ENCODE results near the gene VWA3A.
"Not testable (repeated sequence)": the region's sequence is repeated elsewhere in the genome, so short reads cannot be mapped to it uniquely, and the experiment has no call there.

The VWA3A gene

DNA sequence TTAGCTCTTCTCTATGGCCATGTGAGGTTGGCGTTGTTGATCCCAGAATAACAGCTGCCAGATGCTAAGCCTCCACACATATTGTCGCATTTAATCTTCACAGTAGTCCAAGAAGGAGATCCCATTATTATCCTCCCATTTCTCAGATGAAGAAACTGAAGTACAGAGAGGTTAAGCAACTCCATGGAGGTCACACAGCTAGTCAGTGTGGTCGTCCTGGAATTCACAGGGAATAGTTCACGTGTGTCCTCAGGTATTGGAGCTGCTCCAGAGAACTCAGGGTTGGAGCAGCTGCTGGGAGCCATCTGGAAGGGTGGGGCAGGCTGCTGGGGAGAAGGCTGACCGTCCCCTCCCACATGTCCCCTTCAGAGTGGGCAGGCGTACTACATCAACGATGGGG lies 89.5 kb downstream of the VWA3A start:
- H3K4me3 ChIP-seq (ENCODE audit: low read depth, low read length): no peak overlapping the region

DNA sequence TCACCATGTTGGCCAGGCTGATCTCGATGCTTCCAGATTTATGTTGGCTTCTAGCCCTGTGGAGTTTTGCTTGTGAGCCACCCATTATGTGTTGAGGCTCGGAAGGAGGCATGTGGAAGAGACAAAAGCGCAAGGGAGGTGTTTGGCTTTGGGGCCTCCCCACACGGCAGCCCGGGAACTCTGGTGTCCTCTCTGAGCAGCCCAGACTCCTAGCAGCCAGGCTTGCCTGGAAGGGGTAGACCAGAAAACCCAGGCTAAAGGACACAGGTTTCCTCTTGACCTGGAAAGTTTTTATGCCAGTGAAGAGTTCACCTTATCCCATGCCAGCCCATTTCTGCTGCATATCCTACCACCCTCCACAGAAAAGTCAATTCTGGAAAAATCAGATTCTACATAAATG lies 91.0 kb downstream of the VWA3A start:
- no peak overlapping the region for H3K4me3 ChIP-seq (ENCODE audit: low read depth, low read length)

DNA sequence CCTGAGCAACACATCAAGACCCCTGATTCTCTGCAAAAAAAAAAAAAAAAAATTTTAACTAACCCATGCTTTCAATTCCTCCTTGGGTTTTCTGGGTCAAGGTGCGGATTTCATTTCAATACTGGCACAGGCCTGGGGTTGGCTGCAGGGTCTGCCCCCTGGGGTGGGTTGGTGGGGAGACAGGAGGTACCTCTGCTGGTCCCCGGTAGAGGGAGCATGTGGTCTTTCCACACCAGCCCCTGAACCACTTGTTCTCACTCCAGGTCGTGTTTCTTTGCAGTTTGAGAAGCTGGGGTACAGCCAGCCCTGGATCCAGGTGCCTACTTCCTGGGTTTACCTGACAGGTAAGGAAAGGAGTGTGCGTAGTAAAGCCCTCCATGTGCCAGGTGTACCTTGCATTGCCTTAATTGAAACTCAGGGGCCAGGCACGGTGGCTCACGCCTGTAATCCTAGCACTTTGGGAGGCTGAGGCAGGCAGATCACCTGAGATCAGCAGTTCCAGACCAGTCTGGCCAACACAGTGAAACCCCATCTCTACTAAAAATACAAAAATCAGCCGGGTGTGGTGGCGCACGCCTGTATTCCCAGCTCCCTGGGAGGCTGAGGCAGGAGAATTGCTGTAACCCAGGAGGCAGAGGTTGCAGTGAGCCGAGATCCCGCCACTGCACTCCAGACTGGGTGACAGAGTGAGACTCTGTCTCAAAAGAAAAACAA lies 91.7 kb downstream of the VWA3A start:
- no peak overlapping the region for H3K4me3 ChIP-seq (ENCODE audit: low read depth, low read length)

DNA sequence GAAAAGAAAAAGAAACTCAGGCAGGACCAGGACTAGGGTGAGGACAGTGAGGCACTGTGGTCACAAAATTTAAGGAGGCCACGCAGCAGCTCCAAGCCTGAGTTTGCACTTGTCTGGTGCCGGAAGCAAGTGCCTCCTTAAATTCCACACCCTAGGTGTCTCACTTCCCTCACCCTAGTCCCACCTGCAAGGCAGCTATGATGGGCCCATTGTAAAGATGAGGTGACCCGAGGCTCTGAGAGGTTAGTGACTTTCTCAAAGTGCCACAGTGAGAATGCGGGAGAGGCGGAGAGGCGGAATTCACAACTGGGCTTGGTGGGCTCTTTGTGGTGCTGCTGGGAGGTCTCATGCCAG lies 92.3 kb downstream of the VWA3A start:
- no peak overlapping the region for H3K4me3 ChIP-seq (ENCODE audit: low read depth, low read length)

DNA sequence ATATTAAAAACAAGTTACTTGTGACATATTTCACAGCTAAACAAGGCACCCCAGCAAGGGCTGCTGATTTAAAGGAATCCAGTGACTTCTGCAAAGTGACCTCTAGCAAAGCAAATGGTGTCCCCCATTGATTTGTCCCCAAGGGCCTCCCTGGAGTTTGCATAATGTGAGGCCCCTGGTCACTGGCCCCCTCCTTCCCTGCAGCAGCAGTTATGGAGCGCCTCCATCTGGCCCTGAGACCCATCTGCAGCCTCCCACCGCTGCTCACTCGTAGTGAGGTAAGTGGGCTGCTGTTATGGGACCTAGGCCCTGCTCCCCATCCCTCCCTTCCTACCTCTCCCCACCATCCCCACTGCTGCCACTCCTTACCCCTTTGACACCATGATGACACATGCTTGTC lies 94.2 kb downstream of the VWA3A start:
- H3K4me3 ChIP-seq (ENCODE audit: low read depth, low read length): no peak overlapping the region

DNA sequence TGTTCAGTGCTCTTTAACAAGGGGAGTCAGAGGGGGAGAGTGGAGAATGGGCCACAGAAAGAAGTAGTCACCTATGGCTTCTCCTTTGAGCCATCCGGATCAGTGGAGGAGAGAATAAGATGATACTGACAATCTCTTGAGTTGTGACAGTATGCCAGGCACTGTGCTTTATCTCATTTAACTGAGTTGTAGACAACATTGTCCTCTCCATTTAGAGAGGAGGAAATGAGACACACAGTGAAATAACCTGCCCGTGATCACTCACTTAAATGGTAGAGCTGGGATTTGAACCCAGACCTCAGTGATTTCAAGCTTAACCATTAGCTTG lies 95.9 kb downstream of the VWA3A start:
- H3K4me3 ChIP-seq (ENCODE audit: low read depth, low read length): no peak overlapping the region

DNA sequence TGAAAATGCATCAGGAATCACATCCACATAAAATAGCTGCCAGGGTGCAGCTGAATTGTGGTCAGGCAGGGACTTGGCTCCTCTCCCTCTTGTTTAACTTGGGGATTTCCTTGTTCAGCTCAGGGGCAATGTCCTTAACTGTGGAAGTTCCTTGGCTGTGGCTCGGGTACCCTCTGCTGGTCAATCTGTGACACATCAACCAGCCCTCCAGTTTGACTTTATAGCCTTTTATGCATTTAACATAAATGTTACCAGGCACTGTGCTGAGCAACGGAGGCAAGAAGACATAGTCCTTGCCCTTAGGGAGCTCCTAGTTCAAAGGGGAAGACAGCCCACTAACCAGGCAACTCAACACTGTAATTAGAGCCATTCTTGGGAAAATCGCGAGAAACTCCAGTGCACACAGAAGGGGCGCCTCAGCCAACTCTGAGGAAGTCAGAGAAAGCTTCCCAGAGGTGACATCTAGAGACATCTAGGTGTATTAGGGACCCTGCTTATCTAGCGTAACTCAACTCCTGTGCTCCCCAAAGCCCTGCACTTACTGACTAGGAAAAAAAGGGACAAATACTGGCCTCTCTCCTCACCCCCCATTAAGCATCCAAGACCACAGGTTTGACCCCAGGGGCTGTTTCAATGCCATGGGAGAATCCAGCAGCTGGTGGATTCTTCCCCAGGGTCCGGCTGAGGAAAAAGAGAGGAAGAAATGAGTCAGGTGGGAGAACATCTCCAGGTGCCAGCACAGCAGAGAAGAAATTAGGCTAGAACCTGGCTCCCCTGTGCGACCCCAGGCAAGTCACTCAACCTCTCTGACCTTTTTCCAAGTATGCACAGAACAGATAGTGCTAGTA lies 96.5 kb downstream of the VWA3A start:
- no peak overlapping the region for H3K4me3 ChIP-seq (ENCODE audit: low read depth, low read length)

DNA sequence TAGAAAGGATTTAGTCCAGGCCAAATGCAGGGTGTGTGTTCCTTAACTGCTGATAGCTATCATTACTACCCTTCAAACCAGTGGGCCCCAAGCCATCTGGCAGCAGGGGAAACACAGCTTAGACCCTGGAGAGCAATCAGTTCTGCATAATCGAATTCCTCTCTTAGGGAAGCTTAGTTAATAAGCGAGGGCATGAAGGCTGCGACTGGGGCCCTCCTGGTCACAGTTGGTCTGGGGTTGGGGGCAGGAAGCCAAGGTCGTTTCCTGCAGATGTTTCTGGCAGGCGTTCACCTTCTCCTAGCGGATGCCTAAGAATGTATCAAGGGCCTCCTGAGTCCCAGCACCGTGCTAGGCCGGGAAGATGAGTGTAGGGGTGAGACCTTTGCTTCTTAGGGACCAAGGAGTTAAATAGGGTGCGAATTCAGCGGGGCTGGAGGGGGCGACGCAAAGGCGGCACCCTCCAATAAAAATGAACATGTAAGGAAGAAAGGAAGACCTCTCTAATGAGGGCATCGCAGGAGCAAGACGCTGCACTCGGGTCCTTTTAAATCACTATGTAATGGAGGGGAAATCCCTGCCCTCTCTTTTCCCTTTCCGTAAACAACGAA lies 97.2 kb downstream of the VWA3A start:
- H3K4me3 ChIP-seq (ENCODE audit: low read depth, low read length): peak overlapping the region; percentile 71

DNA sequence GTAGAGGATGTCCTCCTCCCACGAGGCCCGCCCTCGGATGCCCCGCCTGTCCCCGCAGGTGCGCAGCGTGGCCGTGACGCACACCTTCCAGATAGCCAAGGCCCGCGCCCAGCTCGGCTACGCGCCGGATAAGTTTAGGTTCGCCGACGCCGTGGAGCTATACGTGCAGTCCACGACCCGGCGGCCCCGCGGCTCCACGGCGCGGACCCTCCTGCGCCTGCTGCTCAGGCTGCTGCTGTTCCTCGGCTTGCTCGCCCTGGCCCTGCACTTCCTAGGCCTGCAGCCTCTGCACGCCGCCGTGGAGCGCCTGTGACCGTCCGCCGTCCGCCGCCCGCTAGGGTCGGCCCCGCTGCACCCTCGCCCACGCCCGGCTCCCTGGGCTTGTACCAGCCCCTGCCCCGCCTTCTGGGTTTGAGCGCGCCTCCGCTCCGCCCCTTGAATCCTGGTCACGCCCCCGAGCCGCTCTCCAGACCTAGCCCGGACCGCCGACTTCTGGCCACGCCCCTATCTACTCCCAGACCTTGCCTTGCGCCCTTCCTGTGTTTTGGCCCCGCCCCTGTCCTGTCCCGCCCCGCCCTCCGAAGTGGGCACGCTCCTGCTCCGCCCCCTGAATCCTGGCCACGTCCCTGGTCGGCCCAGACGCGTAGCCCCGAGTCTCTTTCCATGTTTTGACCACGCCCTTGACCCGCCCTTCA lies 97.9 kb downstream of the VWA3A start:
- peak overlapping the region; percentile 71 for H3K4me3 ChIP-seq (ENCODE audit: low read depth, low read length)

DNA sequence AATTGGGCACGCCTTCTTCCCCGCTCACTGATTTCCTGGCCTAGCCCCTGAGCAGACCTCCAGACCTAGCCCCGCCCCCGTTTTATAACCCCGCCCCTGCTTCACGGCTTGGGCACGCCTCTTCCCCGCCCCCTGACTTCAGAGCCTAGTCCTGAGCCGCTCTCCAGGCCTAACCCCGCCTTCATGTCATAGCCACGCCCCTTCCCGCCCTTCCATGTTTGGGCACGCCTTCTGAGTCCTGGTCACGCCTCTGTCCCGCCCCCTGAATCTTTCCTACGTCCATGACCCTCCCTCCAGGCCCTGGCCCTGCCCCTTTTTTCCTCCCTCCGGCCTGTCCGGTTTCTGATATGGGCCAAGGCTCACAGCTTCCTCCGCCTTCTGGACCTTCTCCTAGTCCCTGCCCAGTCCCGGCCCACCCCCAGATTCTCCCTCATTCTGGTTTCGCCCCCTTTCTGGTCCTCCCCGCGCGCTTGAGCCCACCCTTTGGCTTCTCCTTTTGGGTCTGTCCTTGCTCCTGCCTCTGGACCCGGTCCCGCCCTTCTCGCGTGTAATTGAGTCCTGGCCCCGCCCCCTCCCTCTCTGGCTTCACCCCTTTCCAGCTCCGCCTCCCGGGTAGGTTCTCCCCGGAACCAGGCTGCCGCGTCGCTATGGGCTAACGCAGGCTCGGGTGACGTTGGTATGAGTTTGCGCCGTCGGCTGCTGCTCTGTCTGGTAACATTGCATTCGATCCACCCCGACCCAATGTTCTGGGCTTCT lies 98.6 kb downstream of the VWA3A start:
- H3K4me3 ChIP-seq (ENCODE audit: low read depth, low read length): peak overlapping the region; percentile 53

DNA sequence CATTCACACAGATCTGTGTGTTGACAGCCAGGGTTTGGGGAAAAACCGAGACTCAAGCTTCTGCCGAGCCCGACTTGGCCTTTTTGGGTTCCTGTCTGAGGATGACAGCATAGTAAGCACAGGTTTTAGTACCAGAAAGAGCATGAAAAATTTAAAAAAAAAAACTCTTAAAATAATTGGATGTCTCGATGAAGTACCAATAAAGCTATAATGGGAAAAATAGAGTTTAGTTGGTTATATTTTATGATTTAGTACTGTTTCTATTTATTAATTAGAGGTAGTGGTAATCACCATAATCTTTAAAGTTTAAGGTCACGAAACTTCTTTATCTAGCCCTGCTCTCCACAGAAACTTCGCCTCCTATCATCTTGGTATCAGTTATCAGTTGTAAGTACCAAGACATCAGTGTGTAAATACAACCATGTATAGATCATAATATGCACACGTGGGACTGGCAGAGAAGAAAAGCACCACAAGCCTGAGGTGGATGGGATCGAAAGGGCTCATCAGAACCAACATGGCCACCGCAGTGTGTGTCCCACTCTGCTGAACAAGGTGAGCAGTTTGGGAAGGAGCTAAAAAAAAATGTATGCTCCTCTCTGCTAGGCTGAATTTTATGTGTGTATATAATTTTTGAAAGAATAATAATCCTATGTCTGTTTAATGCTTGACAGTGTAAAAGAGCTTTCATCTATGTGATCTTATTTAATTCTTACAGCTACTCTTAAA lies 99.4 kb downstream of the VWA3A start:
- H3K4me3 ChIP-seq (ENCODE audit: low read depth, low read length): peak overlapping the region; percentile 53

DNA sequence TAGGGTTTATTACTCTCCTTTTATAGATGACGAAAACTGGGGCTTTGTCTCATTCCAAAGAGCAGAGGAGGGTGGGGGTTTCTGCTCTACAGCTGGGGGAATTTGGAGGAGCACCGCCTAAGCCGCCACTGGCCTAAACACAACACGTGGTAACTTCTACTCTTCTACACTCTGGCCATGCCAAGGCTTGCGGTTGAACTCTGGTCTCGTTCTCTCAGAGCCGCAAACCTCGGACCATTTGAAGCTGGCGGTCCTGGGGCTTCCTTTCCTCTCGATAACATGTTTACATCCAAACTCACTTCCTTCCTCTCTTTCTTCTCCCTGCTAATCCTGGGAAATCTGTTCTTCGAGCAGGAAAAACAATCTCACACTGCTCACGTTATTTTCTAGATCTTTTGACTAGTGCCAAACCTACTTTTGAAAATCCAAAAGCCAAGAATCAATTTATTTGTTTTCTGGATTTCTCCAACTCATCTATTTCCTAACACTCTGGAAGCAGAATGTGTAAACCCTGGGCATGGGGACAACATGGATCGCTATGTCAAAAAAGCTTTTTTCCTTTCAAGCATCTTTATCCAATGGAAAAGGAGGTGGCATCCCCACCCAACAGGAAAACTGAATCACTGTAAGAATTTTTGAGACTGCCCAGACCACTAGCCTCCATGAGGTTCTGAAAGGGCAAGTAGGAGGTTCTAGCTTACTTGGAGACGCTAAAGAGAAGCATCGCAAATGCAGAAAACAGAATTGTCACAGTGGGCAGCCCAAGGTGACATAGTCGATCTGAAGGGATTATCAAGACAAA lies 100.1 kb downstream of the VWA3A start:
- H3K4me3 ChIP-seq (ENCODE audit: low read depth, low read length): no peak overlapping the region

DNA sequence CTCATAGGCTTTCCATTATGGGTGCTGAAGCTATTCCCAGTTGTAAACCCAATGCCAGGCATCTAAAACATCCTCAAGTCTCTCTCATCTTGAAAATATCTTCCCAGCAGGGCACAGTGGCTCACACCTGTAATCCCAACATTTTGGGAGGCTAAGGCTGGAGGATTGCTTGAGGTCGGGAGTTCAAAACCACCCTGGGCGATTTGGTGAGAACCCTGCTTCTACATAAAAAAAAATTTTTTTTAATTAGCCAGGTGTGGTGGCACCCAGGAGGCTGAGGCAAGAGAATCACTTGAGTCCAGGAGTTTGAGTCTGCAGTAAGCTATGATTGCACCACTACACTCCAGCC lies 100.7 kb downstream of the VWA3A start:
- H3K4me3 ChIP-seq (ENCODE audit: low read depth, low read length): no peak overlapping the region

DNA sequence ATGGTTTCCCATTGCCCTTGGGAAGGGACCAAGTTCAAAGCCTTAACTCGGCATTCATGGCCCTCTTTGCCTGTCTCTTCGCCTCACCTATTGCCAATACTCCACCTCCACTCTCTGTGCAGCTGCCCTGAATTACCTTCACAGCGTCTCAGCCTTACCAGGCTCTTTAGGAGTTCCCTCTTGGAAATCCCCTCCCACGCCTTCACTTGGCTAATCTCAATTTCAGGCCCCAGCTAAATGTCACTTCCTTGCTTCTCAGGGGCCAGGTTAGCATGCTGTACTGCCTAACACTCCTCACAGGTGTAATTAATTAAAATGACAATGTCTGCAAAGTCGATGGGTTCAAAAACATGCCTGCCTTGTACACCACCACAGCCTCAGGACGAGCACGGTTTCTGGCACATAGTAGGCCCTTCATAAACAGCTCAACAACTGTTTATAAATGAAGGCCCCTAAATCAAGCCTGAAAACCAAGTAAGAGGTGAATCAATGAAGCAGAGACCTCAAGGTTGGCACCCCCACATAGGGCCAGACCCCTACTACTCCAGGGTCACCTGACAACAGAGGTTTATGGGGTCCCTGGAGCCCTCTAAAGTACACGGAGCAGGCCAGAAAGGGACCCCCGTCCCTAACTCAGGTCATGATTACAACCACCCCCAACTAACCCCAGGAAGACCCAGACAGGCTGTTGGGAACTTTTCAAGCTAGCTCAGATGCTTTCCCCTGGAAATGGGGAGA lies 102.5 kb downstream of the VWA3A start:
- H3K4me3 ChIP-seq (ENCODE audit: low read depth, low read length): no peak overlapping the region

DNA sequence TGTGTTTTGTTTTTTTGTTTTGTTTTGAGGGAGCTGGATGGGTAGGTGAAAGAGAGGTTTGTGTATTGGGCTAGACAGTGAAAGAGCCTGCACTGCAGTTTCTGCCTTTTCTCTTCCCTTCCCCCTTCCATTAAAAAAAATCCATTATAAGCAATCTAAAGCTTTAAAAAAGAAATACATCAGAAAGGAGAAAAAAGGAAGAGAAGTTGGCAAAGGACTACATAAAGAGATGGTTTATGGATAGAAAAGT lies 103.0 kb downstream of the VWA3A start:
- no peak overlapping the region for H3K4me3 ChIP-seq (ENCODE audit: low read depth, low read length)

DNA sequence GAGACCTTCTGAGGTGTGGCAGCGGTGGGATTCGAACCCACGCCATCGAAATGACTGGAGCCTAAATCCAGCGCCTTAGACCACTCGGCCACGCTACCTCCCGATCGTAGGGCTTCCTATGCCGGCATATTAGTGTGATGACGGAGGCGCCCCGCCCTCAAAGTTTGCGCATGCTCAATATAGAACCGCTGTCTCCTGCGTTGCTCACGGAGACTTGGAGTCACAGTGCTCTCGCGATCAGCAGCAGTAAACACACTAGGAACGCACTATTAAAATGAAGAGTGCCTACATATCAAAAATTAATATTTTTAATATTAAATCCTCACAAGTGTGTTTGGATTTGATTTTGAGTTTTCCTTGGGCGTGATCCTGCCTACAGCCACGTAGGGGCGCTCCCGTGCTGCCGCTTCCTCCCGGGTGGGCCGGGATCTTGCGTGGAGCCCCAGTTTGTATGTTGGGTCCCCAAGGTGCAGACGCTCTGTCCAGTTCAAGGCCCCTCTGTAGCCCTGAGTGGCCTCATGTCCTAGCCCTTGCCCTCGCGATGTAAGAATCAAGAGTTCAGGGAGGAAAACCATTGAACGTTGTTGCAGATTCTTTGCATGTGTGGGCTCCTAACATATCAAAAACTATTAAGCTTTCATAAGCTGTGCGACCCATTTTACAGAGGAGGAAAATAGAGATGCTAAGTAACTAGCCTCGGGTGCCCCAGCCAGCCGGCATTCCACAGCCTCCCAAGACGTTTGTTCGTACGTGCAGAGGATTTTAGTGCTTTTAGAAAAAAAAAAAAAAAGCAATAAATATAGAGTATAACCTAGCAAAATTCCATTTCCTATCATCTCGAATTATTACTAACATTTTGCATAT lies 103.6 kb downstream of the VWA3A start:
- peak overlapping the region; percentile 71 for H3K4me3 ChIP-seq (ENCODE audit: low read depth, low read length)

DNA sequence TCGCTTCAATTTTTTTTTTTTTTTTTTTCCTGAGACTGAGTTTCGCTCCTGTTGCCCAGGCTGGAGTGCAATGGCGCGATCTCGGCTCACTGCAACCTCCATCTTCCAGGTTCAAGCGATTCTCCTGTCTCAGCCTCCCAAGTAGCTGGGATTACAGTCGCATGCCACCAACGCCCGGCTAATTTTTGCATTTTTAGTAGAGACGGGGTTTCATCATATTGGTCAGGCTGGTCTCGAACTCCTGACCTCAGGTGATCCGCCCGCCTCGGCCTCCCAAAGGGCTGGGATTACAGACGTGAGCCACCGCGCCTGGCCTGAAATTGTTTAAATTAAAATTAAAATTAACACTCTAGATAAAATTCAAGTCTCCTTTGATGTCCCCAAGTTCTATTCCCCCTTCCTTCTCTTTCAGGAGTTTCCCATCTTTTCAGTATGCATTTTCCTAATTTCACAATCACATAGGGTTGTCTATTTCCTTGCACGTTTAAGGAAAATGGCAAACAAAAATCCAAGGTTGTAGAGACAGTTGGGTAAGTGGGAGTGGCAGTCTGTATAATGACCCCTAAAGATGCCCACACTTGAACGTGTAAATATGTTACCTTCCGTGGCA lies 104.3 kb downstream of the VWA3A start:
- not testable (repeated sequence) for H3K4me3 ChIP-seq (ENCODE audit: low read depth, low read length)
